GM23338 (cell line): Measurements from ENCODE around the gene OR56B1. TPM values are rescaled to one million over a fixed set of nuclear protein-coding genes. Genes with fewer than 3 reads are reported as not detected.

Experiments used
- ATAC-seq: fragments of 200-7000 bp; cut with Tn5 transposase; 3 replicates; pipeline ENCODE4 v1.9.1; 2020
- DNase-seq: peaks from one replicate; pipeline ENCODE4 v3.0.0-alpha.2; 2015; ENCODE audit warnings: low spot score
- H2AFZ ChIP-seq: fragments of 200-600 bp; sonication (generic); 2 replicates; pipeline ENCODE4 v1.8.0; 2016; ENCODE audit warnings: antibody characterized with exemption, mild to moderate bottlenecking, moderate library complexity
- H3F3A ChIP-seq: fragments of 200-600 bp; sonication (generic); replicated peaks from 2 replicates; pipeline ENCODE4 v1.8.0; 2017; ENCODE audit warnings: antibody characterized with exemption, mixed run types, low read depth
- H3K27ac ChIP-seq: fragments of 200-600 bp; sonication (generic); 2 replicates; pipeline ENCODE4 v1.6.1; 2016; ENCODE audit warnings: low read depth
- H3K27me3 ChIP-seq: fragments of 200-600 bp; sonication (generic); 2 replicates; pipeline ENCODE4 v1.8.0; 2016; ENCODE audit warnings: mild to moderate bottlenecking, mixed run types, moderate library complexity; ENCODE audit not compliant: insufficient read depth
- H3K36me3 ChIP-seq: fragments of 200-600 bp; sonication (generic); 2 replicates; pipeline ENCODE4 v1.8.0; 2016; ENCODE audit warnings: mild to moderate bottlenecking; ENCODE audit not compliant: insufficient read depth
- H3K4me1 ChIP-seq: fragments of 200-600 bp; sonication (generic); 2 replicates; pipeline ENCODE4 v1.8.0; 2016; ENCODE audit warnings: mild to moderate bottlenecking, moderate library complexity; ENCODE audit not compliant: insufficient read depth
- H3K4me2 ChIP-seq: fragments of 200-600 bp; sonication (generic); 2 replicates; pipeline ENCODE4 v1.7.1; 2017; ENCODE audit warnings: mixed run types
- H3K4me3 ChIP-seq: fragments of 200-600 bp; sonication (generic); 2 replicates; pipeline ENCODE4 v1.6.1; 2016; ENCODE audit warnings: mixed run types
- H3K79me2 ChIP-seq: fragments of 200-600 bp; sonication (generic); replicated peaks from 2 replicates; pipeline ENCODE4 v1.8.0; 2017; ENCODE audit warnings: mild to moderate bottlenecking; ENCODE audit not compliant: insufficient read depth
- H3K9me2 ChIP-seq: fragments of 200-600 bp; sonication (generic); 2 replicates; pipeline ENCODE4 v1.8.0; 2017; ENCODE audit not compliant: insufficient read depth
- H4K20me1 ChIP-seq: fragments of 200-600 bp; sonication (generic); replicated peaks from 2 replicates; pipeline ENCODE4 v1.8.0; 2017; ENCODE audit warnings: mild to moderate bottlenecking; ENCODE audit not compliant: insufficient read depth
- H3K27ac Mint-ChIP-seq: 2 replicates; pipeline ENCODE4 v1.8.0; 2020; ENCODE audit warnings: inconsistent platforms, mild to moderate bottlenecking, moderate library complexity, mixed read lengths
- H3K27me3 Mint-ChIP-seq: 3 replicates; pipeline ENCODE4 v1.8.0; 2022; ENCODE audit warnings: low read depth, mild to moderate bottlenecking, moderate library complexity, mixed read lengths, inconsistent platforms; ENCODE audit not compliant: insufficient read depth, poor library complexity
- H3K36me3 Mint-ChIP-seq: 3 replicates; pipeline ENCODE4 v1.8.0; 2021; ENCODE audit warnings: low read depth, mild to moderate bottlenecking, inconsistent platforms, moderate library complexity, mixed read lengths
- H3K4me1 Mint-ChIP-seq: 3 replicates; pipeline ENCODE4 v1.8.0; 2020; ENCODE audit warnings: mild to moderate bottlenecking, inconsistent platforms, mixed read lengths
- H3K4me3 Mint-ChIP-seq: 3 replicates; pipeline ENCODE4 v1.8.0; 2021; ENCODE audit warnings: moderate library complexity, mild to moderate bottlenecking, inconsistent platforms, mixed read lengths
- H3K9me3 Mint-ChIP-seq: 3 replicates; pipeline ENCODE4 v1.8.0; 2020; ENCODE audit warnings: moderate library complexity, mild to moderate bottlenecking, inconsistent platforms, mixed read lengths
- CREB1 ChIP-seq: fragments of 250-450 bp; sonication (Bioruptor Pico); IDR thresholded peaks from 2 replicates; pipeline ENCODE4 v1.5.0; 2020; ENCODE audit warnings: low read depth, mild to moderate bottlenecking, moderate library complexity
- EZH2phosphoT487 ChIP-seq: fragments of 200-600 bp; sonication (generic); IDR thresholded peaks from one replicate; pipeline ENCODE4 v1.8.1; 2018; ENCODE audit warnings: antibody characterized with exemption; ENCODE audit not compliant: unreplicated experiment
- STAT1 ChIP-seq: IDR thresholded peaks from one replicate; pipeline ENCODE4 v1.6.1; 2016; ENCODE audit warnings: antibody characterized with exemption; ENCODE audit not compliant: unreplicated experiment
- ZNF114 ChIP-seq: fragments of 250-450 bp; sonication (Bioruptor Pico); IDR thresholded peaks from 2 replicates; pipeline ENCODE4 v1.5.0; 2020; ENCODE audit warnings: mild to moderate bottlenecking, moderate library complexity
- ZNF331 ChIP-seq: fragments of 250-450 bp; sonication (Bioruptor Pico); IDR thresholded peaks from 2 replicates; pipeline ENCODE4 v1.5.0; 2020; ENCODE audit warnings: low read depth, mild to moderate bottlenecking, moderate library complexity
- polyA plus RNA-seq: library from polyadenylated mRNA; unstranded; fragments of >200 nt; fragmentation: Nextera tagmentation; extraction: Ambion mirVana; gene quantifications from 2 replicates; pipeline ENCODE4 v1.2.1, GENCODE V29; 2016
- total RNA-seq: library from RNA; depleted of rRNA; stranded (reverse); fragments of >200 nt; shearing (Covaris generic); gene quantifications from 2 replicates; pipeline ENCODE4 v1.2.3, GENCODE V29; 2014
- TF ChIP-seq, protein P1 (sequence below): fragments of 250-450 bp; sonication (Bioruptor Pico); IDR thresholded peaks from 2 replicates; pipeline ENCODE4 v1.5.0; 2020; ENCODE audit warnings: mild to moderate bottlenecking, moderate library complexity
- TF ChIP-seq, protein P2 (sequence below): IDR thresholded peaks from 2 replicates; pipeline ENCODE4 v1.6.1; 2016; ENCODE audit warnings: antibody characterized with exemption

Gene OR56B1
- total and polyA plus RNA-seq, 2 experiments from 2014 or later: 0.28 TPM; not detected in 1

DNA sequence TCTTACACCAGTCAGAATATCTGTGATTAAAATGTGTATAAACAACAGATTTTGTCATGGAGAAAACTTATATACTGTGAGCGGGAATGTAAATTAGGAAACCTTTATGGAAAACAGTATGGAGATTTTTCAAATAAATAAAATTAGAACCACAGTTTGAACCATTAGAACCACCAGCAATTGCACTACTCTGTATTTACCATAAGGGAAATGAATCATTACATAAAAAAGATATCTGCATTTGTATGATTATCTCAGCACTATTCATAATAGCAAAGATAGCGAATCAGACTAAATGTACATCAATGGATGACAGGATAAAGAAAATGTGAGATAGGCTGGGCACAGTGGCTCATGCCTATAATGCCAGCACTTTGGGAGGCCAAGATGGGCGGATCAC is 10.4 kb downstream of the OR56B1 start:
- no peak overlapping the region for H3K27ac Mint-ChIP-seq
- no peaks in the 10 kb centered on the region for H3K27me3 Mint-ChIP-seq
- no peaks in the 10 kb centered on the region for H3K4me1 Mint-ChIP-seq
- no peak for DNase-seq
- no peaks in the 10 kb centered on the region for H3K79me2 ChIP-seq
- no peaks in the 10 kb centered on the region for H3K27me3 ChIP-seq
- no peak overlapping the region for H3K4me3 ChIP-seq
- no peaks in the 10 kb centered on the region for H3K4me1 ChIP-seq
- H3K36me3 Mint-ChIP-seq: no peaks in the 10 kb centered on the region
- no peaks in the 10 kb centered on the region for H3K9me2 ChIP-seq
- H3K4me2 ChIP-seq: no peak overlapping the region
- no peaks in the 10 kb centered on the region for H3F3A ChIP-seq
- H3K9me3 Mint-ChIP-seq: no peaks in the 10 kb centered on the region
- no peaks in the 10 kb centered on the region for H4K20me1 ChIP-seq
- H3K27ac ChIP-seq: no peak overlapping the region
- H2AFZ ChIP-seq: no peak overlapping the region
- no peaks in the 10 kb centered on the region for H3K36me3 ChIP-seq
- H3K4me3 Mint-ChIP-seq: no peak overlapping the region
- no peak for ATAC-seq
- TF ChIP-seq, protein P1, sequence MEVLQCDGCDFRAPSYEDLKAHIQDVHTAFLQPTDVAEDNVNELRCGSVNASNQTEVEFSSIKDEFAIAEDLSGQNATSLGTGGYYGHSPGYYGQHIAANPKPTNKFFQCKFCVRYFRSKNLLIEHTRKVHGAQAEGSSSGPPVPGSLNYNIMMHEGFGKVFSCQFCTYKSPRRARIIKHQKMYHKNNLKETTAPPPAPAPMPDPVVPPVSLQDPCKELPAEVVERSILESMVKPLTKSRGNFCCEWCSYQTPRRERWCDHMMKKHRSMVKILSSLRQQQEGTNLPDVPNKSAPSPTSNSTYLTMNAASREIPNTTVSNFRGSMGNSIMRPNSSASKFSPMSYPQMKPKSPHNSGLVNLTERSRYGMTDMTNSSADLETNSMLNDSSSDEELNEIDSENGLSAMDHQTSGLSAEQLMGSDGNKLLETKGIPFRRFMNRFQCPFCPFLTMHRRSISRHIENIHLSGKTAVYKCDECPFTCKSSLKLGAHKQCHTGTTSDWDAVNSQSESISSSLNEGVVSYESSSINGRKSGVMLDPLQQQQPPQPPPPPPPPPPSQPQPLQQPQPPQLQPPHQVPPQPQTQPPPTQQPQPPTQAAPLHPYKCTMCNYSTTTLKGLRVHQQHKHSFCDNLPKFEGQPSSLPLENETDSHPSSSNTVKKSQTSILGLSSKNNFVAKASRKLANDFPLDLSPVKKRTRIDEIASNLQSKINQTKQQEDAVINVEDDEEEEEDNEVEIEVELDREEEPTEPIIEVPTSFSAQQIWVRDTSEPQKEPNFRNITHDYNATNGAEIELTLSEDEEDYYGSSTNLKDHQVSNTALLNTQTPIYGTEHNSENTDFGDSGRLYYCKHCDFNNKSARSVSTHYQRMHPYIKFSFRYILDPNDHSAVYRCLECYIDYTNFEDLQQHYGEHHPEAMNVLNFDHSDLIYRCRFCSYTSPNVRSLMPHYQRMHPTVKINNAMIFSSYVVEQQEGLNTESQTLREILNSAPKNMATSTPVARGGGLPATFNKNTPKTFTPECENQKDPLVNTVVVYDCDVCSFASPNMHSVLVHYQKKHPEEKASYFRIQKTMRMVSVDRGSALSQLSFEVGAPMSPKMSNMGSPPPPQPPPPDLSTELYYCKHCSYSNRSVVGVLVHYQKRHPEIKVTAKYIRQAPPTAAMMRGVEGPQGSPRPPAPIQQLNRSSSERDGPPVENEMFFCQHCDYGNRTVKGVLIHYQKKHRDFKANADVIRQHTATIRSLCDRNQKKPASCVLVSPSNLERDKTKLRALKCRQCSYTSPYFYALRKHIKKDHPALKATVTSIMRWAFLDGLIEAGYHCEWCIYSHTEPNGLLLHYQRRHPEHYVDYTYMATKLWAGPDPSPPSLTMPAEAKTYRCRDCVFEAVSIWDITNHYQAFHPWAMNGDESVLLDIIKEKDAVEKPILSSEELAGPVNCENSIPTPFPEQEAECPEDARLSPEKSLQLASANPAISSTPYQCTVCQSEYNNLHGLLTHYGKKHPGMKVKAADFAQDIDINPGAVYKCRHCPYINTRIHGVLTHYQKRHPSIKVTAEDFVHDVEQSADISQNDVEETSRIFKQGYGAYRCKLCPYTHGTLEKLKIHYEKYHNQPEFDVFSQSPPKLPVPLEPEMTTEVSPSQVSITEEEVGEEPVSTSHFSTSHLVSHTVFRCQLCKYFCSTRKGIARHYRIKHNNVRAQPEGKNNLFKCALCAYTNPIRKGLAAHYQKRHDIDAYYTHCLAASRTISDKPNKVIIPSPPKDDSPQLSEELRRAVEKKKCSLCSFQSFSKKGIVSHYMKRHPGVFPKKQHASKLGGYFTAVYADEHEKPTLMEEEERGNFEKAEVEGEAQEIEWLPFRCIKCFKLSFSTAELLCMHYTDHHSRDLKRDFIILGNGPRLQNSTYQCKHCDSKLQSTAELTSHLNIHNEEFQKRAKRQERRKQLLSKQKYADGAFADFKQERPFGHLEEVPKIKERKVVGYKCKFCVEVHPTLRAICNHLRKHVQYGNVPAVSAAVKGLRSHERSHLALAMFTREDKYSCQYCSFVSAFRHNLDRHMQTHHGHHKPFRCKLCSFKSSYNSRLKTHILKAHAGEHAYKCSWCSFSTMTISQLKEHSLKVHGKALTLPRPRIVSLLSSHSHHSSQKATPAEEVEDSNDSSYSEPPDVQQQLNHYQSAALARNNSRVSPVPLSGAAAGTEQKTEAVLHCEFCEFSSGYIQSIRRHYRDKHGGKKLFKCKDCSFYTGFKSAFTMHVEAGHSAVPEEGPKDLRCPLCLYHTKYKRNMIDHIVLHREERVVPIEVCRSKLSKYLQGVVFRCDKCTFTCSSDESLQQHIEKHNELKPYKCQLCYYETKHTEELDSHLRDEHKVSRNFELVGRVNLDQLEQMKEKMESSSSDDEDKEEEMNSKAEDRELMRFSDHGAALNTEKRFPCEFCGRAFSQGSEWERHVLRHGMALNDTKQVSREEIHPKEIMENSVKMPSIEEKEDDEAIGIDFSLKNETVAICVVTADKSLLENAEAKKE (CRISPR knock-in tag): no peak
- TF ChIP-seq, protein P2, sequence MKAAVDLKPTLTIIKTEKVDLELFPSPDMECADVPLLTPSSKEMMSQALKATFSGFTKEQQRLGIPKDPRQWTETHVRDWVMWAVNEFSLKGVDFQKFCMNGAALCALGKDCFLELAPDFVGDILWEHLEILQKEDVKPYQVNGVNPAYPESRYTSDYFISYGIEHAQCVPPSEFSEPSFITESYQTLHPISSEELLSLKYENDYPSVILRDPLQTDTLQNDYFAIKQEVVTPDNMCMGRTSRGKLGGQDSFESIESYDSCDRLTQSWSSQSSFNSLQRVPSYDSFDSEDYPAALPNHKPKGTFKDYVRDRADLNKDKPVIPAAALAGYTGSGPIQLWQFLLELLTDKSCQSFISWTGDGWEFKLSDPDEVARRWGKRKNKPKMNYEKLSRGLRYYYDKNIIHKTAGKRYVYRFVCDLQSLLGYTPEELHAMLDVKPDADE: no peak
- TF ChIP-seq STAT1 (no peak), ZNF331 (CRISPR knock-in tag) (no peak), CREB1 (CRISPR knock-in tag) (no peak), ZNF114 (CRISPR knock-in tag) (no peak), EZH2phosphoT487 (no peak)
